Skeletal muscle cell (primary cell): Measurements from ENCODE around the gene ARL8A.
A peak's percentile ranks its signal among the peaks of the same experiment; 100 is the strongest.
"Not testable (repeated sequence)": the region's sequence is repeated elsewhere in the genome, so short reads cannot be mapped to it uniquely, and the experiment has no call there.

Experiments used
- DNase-seq: peaks from one replicate; pipeline ENCODE4 v3.0.0-alpha.2; 2010; ENCODE audit warnings: low read depth
- H3K4me3 ChIP-seq: 2 replicates; pipeline ENCODE4 v1.5.1; 2011; ENCODE audit warnings: low read depth, mild to moderate bottlenecking, control low read depth, low read length, moderate library complexity

ARL8A gene

GRCh38 chr1:202144402-202145067 lies at the start of gene ARL8A:
Gene ARL8A (minus strand): TSS chr1:202144737. CDS start chr1:202144572, 165 bp downstream.
- DNase-seq: no peak
- peak within 1 kb of the TSS; percentile 87 for H3K4me3 ChIP-seq

GRCh38 chr1:202194328-202194648 lies 49.8 kb upstream of the ARL8A start:
- H3K4me3 ChIP-seq: no peak overlapping the region

GRCh38 chr1:202193614-202194327 lies 49.2 kb upstream of the ARL8A start, which contains the start of gene LGR6:
Gene LGR6 (plus strand): TSS chr1:202193799. CDS start chr1:202193990, 191 bp downstream.
- H3K4me3 ChIP-seq: no peak within 1 kb of the TSS
- no peak for DNase-seq

More at GRCh38 chr1:202194328-202194648, 49.8 kb upstream of the ARL8A start:
- no peak for DNase-seq

GRCh38 chr1:202192770-202193613 lies 48.5 kb upstream of the ARL8A start:
- no peak for DNase-seq
- H3K4me3 ChIP-seq: no peak overlapping the region

- DNase-seq, H3K4me3 ChIP-seq: not testable (repeated sequence)
Observed at GRCh38 chr1:202191391-202191790, 46.9 kb upstream of the ARL8A start.

- no peak overlapping the region for H3K4me3 ChIP-seq
- no peak for DNase-seq
Observed at GRCh38 chr1:202189918-202190715, 45.6 kb upstream of the ARL8A start.

- no peak for DNase-seq
- no peak overlapping the region for H3K4me3 ChIP-seq
Observed at GRCh38 chr1:202189001-202189790, 44.7 kb upstream of the ARL8A start.

GRCh38 chr1:202187697-202188407 lies 43.3 kb upstream of the ARL8A start:
- DNase-seq: no peak
- no peak overlapping the region for H3K4me3 ChIP-seq

GRCh38 chr1:202187041-202187671 lies 42.6 kb upstream of the ARL8A start:
- no peak for DNase-seq
- no peak overlapping the region for H3K4me3 ChIP-seq

- DNase-seq: no peak
- no peak overlapping the region for H3K4me3 ChIP-seq
Observed at GRCh38 chr1:202186327-202186726, 41.8 kb upstream of the ARL8A start.

GRCh38 chr1:202184750-202185460 lies 40.4 kb upstream of the ARL8A start:
- peak; percentile 27 for DNase-seq
- no peak overlapping the region for H3K4me3 ChIP-seq

GRCh38 chr1:202182040-202182877 lies 37.7 kb upstream of the ARL8A start:
- no peak for DNase-seq
- no peak overlapping the region for H3K4me3 ChIP-seq

GRCh38 chr1:202181586-202181985 lies 37.0 kb upstream of the ARL8A start:
- no peak overlapping the region for H3K4me3 ChIP-seq
- no peak for DNase-seq

- H3K4me3 ChIP-seq: not testable (repeated sequence)
Observed at GRCh38 chr1:202180751-202181139, 36.2 kb upstream of the ARL8A start.

GRCh38 chr1:202179828-202180750 lies 35.6 kb upstream of the ARL8A start:
- no peak for DNase-seq
- H3K4me3 ChIP-seq: no peak overlapping the region

More at GRCh38 chr1:202180751-202181139, 36.2 kb upstream of the ARL8A start:
- DNase-seq: not testable (repeated sequence)
